Progenitor cell of endocrine pancreas (in vitro differentiated cells): ENCODE data around the gene UNC5CL. TPM values are rescaled to one million over a fixed set of nuclear protein-coding genes. Genes with fewer than 3 reads are reported as not detected.

Experiments used
- DNase-seq: peaks from one replicate; pipeline ENCODE4 v3.0.0; 2021; ENCODE audit warnings: low spot score; ENCODE audit not compliant: unreplicated experiment
- H3K27ac Mint-ChIP-seq: 2 replicates; pipeline ENCODE4 v1.8.0; 2021; ENCODE audit warnings: mild to moderate bottlenecking, moderate library complexity, mixed read lengths
- H3K27me3 Mint-ChIP-seq: 2 replicates; pipeline ENCODE4 v1.8.0; 2021; ENCODE audit warnings: mixed read lengths
- H3K36me3 Mint-ChIP-seq: 2 replicates; pipeline ENCODE4 v1.8.0; 2022; ENCODE audit warnings: mixed read lengths; ENCODE audit not compliant: insufficient read depth
- H3K4me1 Mint-ChIP-seq: 2 replicates; pipeline ENCODE4 v1.8.0; 2021; ENCODE audit warnings: low read depth, mixed read lengths
- H3K4me3 Mint-ChIP-seq: 2 replicates; pipeline ENCODE4 v1.8.0; 2021; ENCODE audit warnings: low read depth, mild to moderate bottlenecking, moderate library complexity, mixed read lengths
- H3K9me3 Mint-ChIP-seq: 2 replicates; pipeline ENCODE4 v1.8.0; 2021; ENCODE audit warnings: low read depth, mixed read lengths
- total RNA-seq: library from RNA; stranded (reverse); gene quantifications from 2 replicates; pipeline ENCODE4 v1.2.1, GENCODE V29; 2021
- TF ChIP-seq, protein P1 (sequence below): fragments of 200-600 bp; sonication (generic); IDR thresholded peaks from one replicate; pipeline ENCODE4 v1.5.0; 2021; ENCODE audit warnings: antibody characterized with exemption, mild to moderate bottlenecking; ENCODE audit not compliant: unreplicated experiment

Gene UNC5CL
- total RNA-seq, 1 donor from 2014 or later, result 3.7 TPM

DNA sequence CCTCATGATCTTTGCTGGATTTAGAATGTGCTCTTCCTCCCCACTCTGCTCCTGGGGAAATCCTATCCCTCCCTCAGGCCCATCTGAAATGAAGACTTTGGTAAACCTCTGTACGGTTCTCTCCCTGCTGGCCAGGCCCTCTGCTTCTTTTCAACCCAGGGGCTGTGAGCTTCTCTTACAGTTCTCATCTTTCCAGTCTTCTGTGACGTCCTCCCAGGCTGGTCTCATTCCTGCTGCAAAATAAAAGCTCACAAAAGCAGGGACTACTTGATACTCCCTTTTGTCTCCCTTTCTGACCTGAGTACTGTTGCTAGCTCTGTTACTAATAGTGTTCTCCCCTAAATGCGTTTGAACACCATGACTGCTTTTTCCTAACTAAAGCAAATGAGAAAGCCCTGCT lies 46.3 kb downstream of the UNC5CL start:
- Mint-ChIP-seq H3K4me3 (no peak overlapping the region), H3K36me3 (peaks cover 11% of the 10 kb centered on the region), H3K27ac (no peak overlapping the region), H3K9me3 (no peaks in the 10 kb centered on the region), H3K27me3 (no peaks in the 10 kb centered on the region), H3K4me1 (peaks cover 49% of the 10 kb centered on the region)
- TF ChIP-seq, protein P1, sequence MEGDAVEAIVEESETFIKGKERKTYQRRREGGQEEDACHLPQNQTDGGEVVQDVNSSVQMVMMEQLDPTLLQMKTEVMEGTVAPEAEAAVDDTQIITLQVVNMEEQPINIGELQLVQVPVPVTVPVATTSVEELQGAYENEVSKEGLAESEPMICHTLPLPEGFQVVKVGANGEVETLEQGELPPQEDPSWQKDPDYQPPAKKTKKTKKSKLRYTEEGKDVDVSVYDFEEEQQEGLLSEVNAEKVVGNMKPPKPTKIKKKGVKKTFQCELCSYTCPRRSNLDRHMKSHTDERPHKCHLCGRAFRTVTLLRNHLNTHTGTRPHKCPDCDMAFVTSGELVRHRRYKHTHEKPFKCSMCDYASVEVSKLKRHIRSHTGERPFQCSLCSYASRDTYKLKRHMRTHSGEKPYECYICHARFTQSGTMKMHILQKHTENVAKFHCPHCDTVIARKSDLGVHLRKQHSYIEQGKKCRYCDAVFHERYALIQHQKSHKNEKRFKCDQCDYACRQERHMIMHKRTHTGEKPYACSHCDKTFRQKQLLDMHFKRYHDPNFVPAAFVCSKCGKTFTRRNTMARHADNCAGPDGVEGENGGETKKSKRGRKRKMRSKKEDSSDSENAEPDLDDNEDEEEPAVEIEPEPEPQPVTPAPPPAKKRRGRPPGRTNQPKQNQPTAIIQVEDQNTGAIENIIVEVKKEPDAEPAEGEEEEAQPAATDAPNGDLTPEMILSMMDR, result no peak
- DNase-seq, result no peak

DNA sequence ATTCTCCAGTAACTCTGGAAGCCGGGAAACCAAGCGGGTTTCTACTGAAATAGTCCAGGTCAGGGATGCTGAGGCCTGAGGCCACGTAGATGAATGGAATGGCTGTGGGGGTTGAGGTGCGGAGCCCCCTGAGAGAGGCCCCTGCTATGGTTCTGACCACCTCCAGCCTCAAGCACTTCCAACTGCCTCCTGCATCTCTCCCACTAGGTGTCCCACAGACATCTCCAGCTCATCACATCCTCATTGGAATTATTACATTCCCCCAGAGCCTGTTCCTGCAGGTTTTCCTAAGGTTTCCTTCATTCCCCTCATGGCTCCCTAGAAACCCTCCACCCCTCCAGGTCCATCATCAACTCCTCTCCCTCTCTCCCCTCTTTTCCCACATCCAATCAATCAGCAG lies 48.7 kb downstream of the UNC5CL start:
- Mint-ChIP-seq H3K4me3 (no peak overlapping the region), H3K36me3 (peaks cover 11% of the 10 kb centered on the region), H3K4me1 (peaks cover 31% of the 10 kb centered on the region), H3K27ac (no peak overlapping the region), H3K27me3 (no peaks in the 10 kb centered on the region), H3K9me3 (no peaks in the 10 kb centered on the region)
- no peak for DNase-seq
- TF ChIP-seq, protein P1, result no peak

DNA sequence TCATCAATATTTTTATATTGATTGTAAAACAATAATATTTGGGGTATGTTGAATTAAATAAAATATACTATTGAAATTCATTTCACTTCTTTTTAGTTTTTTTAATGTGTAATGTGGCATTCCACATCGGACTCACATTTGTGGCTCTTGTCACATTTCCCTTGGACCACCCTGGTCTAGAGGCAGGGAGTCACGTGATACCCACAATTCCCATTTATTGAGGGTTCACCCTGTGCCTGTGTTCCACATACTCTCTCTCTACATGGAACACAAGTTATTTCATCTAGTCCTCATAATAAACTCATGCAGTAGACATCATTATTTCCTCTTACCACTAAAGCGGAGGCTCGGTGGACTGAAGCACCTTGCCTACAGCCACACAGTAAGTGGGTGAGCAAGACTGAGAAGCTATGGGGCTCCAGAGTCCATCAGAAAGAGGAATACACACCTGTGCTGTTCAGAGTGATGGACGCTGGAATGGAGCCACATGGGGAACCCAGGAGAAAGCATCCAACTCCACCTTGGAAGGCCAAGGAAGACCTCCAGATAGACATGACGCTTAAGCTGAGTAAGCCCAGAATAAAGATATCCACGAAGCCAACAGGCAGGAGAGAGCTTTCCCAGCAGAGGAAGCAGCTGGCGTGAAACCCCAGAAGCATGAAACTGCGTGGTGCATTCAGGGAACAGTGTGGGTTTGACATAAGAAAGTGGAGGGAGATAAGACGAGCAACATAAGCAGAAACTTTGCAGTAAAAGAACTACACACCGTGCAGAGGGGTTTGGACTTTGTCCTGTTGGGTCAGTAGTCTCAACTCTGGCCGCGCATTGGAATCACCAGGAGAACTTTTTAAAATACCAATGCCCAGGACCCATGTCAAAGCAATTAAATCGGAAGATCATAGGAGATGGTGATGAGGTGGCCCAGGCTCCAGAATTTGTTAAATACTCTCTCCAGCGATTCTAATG lies 49.5 kb downstream of the UNC5CL start:
- TF ChIP-seq, protein P1, result no peak
- no peak for DNase-seq
- H3K4me1 Mint-ChIP-seq, result peaks cover 26% of the 10 kb centered on the region
- H3K27ac Mint-ChIP-seq, result no peak overlapping the region
- H3K27me3 Mint-ChIP-seq, result no peaks in the 10 kb centered on the region
- H3K9me3 Mint-ChIP-seq, result no peaks in the 10 kb centered on the region
- H3K4me3 Mint-ChIP-seq, result no peak overlapping the region
- H3K36me3 Mint-ChIP-seq, result peaks cover 11% of the 10 kb centered on the region

DNA sequence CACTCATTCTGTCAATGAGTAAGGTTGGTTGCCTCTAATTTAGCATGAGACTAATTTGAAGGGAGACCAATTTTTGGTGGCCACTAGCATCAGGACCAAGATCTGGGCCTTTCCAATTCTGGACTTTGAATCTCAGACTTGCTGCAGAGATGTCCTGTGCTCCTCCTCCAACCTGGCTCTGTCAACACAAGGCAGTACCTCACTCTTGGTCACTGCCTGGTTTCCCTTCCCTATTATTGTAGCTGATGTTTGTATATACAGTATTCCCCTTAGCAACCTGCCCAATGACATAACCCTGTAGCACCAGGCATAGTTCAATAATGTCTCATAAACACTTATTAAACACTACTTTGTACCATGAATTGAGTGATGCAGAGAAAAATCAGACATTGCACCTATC lies 50.4 kb downstream of the UNC5CL start:
- Mint-ChIP-seq H3K27me3 (no peaks in the 10 kb centered on the region), H3K4me3 (no peak overlapping the region), H3K36me3 (peaks cover 11% of the 10 kb centered on the region), H3K9me3 (no peaks in the 10 kb centered on the region), H3K27ac (no peak overlapping the region), H3K4me1 (peaks cover 18% of the 10 kb centered on the region)
- TF ChIP-seq, protein P1, result no peak
- no peak for DNase-seq

DNA sequence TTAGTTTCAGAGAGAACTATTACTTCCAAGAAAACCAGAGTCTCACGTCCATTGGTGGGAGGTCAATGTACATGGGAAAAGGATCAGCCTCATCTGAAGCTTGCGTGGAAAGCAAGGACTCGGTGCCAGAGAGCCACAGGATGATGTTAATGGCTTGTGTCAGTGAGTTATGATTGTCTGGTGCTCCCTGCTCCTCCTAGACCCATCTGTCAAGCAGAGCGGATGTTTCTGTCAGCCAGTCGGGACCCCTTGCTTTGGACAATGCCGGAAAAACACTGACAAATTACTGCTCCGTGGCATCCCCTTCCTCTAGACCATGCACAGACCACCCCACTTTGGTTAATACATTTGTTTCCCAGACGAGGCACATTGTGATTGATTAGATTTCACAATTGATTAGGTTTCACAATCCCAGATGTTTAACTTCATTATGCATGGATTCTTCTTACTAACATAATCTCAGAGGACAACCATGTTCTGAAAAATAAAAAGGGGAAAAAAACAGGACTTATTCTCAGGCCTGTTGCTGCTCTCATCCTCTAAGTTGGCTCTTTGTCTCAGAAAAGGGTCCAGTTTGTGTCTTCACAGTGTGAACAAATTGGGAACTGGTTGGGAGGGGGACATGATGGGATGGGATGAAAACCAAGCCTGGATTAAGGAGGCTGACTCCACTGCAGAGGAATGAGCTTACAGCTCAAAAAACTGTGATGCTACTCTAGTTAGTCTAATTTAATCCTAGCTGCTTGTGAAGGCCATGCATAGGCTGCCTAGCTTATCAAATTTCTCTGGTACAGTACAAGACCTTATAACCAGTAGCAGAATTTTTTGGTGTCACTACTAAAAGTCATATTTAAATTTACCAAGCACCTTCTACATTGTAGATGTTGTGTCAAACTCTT lies 51.9 kb downstream of the UNC5CL start:
- H3K4me1 Mint-ChIP-seq, result peaks cover 5% of the 10 kb centered on the region
- peaks cover 6% of the 10 kb centered on the region for H3K36me3 Mint-ChIP-seq
- H3K27ac Mint-ChIP-seq, result no peak overlapping the region
- H3K9me3 Mint-ChIP-seq, result no peaks in the 10 kb centered on the region
- no peaks in the 10 kb centered on the region for H3K27me3 Mint-ChIP-seq
- TF ChIP-seq, protein P1, result no peak
- DNase-seq, result no peak
- H3K4me3 Mint-ChIP-seq, result no peak overlapping the region
